Pulmonary artery endothelial cell (primary cell): Measurements from ENCODE around the gene CNTRL. TPM values are rescaled to one million over a fixed set of nuclear protein-coding genes. Genes with fewer than 3 reads are reported as not detected.
A peak's percentile ranks its signal among the peaks of the same experiment; 100 is the strongest.
"Not testable (repeated sequence)": the region's sequence is repeated elsewhere in the genome, so short reads cannot be mapped to it uniquely, and the experiment has no call there.

Source experiments
- DNase-seq: peaks from one replicate; pipeline ENCODE4 v3.0.0-alpha.2; 2011; ENCODE audit warnings: low read depth, low spot score
- total RNA-seq: library from RNA; depleted of rRNA; stranded (reverse); fragments of >200 nt; gene quantifications from 2 replicates; pipeline ENCODE4 v1.2.3, GENCODE V29; 2014

The CNTRL gene
- total RNA-seq, 1 donor from 2014 or later: 8.9 TPM

DNA sequence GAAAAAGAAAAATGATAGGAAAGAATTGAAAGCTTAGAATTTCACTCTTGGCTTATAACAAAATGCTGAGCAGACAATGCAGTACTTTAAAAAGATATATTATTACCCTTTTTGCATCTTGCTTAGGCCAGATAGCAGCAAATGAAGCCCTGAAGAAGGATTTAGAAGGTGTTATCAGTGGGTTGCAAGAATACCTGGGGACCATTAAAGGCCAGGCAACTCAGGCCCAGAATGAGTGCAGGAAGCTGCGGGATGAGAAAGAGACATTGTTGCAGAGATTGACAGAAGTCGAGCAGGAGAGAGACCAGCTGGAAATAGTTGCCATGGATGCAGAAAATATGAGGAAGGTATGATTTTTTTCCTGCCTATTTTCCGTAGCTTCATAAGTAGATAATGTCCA is 50.8 kb downstream of the CNTRL start:
- DNase-seq: no peak

DNA sequence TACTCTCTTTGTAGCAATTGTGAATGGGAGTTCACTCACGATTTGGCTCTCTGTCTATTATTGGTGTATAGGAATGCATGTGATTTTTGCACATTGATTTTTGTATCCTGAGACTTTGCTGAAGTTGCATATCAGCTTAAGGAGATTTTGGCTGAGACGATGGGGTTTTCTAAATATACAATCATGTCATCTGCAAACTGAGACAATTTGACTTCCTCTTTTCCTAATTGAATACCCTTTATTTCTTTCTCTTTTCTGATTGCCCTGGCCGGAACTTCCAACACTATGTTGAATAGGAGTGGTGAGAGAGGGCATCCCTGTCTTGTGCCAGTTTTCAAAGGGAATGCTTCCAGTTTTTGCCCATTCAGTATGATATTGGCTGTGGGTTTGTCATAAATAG is 54.6 kb downstream of the CNTRL start:
- not testable (repeated sequence) for DNase-seq

DNA sequence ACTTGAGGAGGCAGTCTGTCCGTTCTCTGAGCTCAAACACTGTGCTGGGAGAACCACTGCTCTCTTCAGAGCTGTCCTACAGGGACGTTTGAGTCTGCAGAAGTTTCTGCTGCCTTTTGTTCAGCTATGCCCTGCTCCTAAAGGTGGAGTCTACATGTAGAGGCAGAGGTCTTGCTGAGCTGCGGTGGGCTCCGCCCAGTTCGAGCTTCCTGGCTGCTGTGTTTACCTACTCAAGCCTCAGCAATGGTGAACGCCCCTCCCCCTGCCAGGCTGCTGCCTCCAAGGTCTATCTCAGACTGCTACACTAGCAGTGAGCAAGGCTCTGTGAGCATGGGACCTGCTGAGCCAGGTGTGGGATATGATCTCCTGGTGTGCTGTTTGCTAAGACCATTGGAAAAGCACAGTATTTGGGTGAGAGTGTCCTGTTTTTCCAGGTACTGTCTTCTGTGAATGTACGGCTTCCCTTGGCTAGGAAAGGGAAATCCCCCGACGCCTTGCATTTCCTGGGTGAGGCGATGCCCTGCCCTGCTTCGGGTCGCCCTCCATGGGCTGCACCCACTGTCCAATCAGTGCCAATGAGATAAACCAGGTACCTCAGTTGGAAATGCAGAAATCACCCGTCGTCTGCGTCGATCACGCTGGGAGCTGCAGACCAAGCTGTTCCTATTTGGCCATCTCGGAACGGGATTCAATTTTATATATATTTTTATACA is 58.5 kb downstream of the CNTRL start:
- DNase-seq: no peak

DNA sequence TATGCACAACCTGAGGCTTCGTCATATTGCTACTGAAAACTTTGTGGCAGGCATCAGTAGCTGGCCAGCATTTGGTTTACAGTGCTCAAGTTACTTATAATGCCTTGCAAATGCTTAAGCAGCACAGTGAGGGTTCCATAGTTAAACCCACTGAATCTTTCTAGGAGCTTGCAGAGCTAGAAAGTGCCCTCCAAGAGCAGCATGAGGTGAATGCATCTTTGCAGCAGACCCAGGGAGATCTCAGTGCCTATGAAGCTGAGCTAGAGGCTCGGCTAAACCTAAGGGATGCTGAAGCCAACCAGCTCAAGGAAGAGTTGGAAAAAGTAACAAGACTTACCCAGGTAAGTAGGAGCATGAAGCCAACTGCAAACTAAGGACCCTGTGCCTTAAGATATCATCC is 60.9 kb downstream of the CNTRL start:
- DNase-seq: no peak

DNA sequence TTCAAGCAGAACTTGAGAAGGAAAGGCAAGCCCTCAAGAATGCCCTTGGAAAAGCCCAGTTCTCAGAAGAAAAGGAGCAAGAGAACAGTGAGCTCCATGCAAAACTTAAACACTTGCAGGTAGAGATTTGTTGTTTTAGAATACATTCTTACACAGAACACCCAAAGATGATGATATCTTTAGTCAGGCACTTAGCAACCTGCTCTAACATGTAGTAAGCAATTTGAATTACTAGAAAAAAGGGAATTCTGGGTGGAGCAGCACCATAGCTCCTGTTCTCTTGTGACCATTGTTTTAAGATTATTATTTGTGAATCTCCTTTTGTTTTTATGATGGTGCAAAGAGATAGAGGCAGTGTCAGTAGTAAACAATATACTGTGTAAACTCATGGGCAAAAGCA is 63.8 kb downstream of the CNTRL start:
- no peak for DNase-seq

DNA sequence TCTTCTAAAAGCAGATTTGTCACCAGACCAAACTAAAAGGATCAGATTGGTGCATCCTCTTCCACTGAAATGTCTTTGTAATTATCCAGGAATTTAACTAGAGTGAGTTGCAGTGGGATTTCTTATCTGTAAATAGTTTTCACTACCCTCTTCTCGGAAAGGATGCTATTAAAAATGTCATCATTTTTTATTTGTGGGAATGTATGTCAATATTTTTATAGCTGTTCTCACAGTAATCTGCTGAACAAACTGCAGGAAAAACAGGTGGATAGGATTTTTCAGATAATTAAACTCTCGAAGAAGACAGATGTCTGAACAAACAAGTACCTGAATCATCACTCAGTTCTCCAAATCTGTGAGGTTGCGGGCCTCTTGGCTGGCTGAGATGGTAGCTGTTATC is 64.2 kb downstream of the CNTRL start:
- DNase-seq: no peak

DNA sequence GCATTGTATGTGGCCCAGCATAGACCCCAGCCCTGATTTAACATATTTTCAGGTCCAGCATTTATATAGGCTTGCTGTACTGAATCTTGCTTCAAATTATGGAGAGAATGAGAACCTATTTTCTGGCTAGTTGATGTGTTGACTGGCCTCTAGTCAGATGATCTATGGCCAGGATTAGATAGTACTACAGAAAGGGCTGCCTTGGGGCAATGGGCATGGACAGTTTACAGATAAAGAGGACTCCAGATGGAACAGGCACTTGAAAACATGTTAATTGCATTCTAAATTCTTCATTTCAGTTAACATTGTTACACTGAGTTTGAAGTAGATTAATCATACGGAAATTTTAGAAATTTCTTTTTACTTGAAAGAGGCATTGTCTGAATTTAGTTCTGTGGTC is 65.4 kb downstream of the CNTRL start:
- no peak for DNase-seq

DNA sequence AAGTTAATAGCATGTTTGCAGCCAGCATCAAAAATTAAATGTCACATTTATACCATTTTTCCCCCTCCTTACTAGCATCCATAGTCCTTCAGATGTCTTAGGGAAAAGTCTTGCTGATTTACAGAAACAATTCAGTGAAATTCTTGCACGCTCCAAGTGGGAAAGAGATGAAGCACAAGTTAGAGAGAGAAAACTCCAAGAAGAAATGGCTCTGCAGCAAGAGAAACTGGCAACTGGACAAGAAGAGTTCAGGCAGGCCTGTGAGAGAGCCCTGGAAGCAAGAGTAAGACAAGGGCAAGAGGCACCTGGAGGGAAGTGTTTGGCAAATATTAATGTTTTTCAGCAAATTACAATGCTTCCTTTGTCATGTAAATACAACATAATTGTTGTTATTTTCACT is 66.6 kb downstream of the CNTRL start:
- DNase-seq: no peak

DNA sequence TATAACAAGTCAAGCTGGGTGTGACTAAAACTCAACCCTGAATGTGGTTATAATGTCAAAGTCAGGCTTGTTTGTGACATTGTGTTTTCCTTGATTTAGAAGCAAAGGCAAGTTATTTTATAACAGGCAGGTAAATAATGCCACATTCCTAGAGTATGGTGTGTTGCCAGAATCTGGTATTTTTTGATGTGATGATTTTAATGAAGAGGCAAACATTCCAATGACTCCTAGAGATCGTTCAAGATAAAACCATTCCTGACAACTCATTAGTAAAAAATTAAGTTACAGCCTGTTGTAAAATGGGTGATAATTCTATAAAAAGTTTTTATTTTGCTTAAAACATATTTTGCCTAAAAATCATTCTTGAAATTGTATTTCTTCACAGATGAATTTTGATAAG is 67.0 kb downstream of the CNTRL start:
- DNase-seq: no peak

DNA sequence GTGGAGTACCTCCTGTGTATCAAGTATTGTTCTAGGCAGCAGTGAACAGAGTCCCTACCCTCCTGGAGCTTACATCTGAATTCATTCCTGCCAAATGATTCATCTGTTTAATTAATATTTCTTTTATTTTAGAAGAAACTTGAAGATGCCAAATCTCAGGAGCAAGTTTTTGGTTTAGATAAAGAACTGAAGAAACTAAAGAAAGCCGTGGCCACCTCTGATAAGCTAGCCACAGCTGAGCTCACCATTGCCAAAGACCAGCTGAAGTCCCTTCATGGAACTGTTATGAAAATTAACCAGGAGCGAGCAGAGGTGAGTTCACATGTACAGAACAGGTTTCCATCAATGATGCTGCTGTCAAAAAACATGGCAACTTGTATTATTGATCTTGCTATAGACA is 69.0 kb downstream of the CNTRL start:
- no peak for DNase-seq

DNA sequence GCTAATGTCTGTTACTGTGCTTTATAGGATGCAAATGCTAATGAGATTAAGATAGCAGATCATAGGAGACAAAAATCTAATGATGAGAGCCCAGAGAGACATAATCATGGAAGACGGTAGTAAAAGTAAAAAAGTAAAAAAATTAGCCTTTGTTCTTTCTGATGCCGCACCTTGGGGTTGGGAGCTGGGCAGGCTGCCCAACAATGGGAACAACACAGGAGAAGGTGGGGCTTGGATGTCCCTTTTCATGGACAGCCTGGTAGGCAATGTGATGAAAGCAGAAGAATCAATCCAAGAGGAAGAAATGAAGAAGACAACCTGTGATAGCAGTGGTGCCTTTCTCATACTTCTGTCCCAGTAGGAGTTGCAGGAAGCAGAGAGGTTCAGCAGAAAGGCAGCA is 69.7 kb downstream of the CNTRL start:
- DNase-seq: no peak

DNA sequence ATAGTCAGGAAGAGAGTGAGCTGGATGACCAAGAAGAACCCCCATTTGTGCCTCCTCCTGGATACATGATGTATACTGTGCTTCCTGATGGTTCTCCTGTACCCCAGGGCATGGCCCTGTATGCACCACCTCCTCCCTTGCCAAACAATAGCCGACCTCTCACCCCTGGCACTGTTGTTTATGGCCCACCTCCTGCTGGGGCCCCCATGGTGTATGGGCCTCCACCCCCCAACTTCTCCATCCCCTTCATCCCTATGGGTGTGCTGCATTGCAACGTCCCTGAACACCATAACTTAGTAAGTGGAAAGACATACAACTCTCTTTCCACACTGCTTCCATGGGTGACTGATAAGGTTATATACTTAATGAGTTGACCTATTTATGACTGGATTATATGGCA is 75.4 kb downstream of the CNTRL start:
- DNase-seq: no peak

DNA sequence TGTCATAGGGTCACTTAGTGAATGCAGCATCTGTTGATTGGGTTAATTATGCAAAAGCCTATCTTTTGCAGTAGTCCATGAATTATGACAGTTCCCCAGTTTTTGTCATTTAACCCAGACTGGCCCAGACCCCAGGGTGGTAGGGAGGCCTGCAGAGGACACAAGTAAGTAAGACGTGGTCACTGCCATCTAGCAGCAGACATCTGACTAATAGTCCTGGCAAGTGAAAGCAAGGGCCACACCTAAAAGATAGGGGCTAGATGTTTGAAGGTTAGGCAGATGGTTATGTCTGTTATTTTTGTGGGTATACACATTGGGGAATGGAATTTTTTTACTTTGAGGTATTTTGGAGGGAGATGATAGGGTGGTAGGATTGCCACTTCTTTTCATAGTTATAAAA is 78.9 kb downstream of the CNTRL start:
- no peak for DNase-seq

DNA sequence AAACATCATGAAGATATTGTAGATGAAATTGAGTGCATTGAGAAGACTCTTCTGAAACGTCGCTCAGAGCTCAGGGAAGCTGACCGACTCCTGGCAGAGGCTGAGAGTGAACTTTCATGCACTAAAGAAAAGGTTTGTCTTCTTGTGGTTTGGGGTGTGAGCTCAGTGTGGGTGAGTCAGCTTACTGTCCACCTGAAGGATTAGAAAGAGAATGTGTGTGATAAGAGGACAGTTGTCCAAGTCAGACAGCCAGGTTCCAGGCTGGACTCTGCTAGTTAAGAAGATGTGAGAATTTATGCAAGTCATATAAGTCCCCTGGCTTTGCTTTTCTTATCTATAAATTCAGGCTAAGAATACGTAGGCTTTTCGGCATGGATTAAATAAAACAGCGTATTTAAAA is 80.0 kb downstream of the CNTRL start:
- no peak for DNase-seq

DNA sequence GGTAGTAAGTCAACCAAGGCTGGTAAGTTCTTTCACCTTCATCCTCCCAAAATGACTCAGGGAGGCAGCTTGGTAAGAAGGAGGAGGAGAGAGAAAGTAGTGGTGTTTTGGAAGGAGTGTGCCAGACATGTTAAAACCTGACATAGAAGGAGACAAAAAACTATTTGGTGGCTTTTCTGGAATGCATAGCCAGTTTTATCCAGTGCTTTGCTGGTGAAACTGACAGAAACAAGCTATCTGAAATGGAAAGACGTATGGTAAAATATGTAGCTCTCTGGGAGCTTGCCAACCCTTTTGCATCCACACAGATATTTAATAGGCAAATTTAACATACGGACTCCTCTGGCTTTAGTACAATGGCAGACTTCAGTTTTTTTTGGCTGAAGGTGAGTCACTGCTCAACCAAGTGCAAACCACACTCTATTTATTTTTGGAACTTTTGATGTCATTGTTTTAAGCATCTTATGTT is 81.5 kb downstream of the CNTRL start:
- DNase-seq: no peak

DNA sequence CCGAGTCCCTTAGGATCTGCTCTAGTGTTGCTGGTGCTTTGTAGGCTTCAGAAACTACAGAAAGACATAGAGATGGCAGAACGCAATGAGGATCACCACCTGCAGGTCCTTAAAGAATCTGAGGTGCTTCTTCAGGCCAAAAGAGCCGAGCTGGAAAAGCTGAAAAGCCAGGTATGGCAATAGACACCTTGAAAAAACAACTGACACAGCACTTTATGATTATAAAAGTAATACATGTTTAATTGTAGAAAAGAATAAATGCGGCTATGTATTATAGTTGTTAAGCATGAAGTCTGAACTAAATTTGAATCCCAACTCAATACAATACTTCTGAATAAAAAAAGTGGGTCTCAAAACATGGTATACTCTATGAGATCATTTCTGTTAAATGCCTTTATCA is 83.2 kb downstream of the CNTRL start:
- no peak for DNase-seq

DNA sequence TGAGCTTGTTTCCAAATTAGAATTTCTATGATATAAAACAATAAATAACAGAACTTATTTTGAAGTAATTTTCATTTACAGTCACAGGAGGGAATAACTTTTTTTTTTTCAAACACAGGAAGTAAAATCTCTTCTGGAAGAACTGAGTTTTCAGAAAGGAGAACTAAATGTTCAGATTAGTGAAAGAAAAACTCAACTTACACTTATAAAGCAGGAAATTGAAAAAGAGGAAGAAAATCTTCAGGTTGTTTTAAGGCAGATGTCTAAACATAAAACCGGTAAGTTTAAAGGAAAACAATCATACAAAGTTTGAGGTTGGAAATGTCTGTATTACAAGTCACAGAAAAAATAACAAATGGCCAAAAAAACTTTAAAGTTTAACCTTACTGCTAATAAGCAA is 85.3 kb downstream of the CNTRL start:
- no peak for DNase-seq

DNA sequence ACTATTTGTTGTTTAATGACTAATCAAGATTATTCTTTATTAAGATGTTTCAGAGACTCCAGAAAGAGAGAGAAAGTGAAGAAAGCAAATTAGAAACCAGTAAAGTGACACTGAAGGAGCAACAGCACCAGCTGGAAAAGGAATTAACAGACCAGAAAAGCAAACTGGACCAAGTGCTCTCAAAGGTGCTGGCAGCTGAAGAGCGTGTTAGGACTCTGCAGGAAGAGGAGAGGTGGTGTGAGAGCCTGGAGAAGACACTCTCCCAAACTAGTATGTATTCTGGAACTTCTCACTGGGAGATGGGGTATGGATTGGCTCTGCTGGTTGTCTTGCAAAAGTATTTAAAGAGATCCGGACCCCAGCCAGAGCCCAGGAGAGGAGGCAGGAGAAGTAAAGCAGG is 93.3 kb downstream of the CNTRL start:
- DNase-seq: no peak

DNA sequence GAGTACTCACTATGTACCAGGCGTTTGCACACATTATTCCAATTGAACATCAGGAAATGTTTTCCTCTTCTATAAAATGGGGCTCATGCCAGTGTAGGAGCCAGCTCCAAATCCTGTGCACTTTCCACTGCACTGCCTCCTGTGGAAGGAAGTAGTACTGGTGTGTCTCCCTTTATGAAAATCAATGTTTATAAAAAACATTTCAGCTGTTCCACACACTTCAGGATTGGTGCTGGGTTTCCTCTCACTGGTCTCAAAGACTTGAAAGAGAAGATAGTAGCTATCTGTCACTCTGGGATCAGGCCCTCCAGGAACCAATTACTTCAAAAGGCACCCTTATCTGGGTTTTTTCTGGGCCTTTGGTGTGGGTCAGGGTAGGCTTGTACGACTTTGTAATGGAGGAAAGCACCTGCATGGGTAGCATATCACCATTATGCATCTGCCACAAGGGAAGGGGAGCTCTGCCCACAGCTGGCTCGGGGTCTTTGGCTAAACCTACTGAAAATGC is 94.4 kb downstream of the CNTRL start:
- no peak for DNase-seq

DNA sequence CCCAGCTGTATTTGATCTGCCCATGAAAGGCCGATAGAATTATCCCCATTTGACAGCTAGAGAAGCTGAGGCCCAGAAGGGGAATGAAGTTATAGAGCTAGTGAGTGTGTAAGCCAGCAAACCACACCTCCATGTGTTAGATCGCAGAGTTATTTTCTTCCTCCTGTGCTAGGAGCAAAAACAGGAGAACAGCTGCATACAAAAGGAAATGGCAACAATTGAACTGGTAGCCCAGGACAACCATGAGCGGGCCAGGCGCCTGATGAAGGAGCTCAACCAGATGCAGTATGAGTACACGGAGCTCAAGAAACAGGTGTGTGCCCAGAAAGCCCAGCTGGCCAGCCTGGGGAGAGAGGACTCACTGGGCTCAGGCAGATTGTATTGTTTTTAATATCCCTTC is 96.5 kb downstream of the CNTRL start:
- peak; percentile 68 for DNase-seq

DNA sequence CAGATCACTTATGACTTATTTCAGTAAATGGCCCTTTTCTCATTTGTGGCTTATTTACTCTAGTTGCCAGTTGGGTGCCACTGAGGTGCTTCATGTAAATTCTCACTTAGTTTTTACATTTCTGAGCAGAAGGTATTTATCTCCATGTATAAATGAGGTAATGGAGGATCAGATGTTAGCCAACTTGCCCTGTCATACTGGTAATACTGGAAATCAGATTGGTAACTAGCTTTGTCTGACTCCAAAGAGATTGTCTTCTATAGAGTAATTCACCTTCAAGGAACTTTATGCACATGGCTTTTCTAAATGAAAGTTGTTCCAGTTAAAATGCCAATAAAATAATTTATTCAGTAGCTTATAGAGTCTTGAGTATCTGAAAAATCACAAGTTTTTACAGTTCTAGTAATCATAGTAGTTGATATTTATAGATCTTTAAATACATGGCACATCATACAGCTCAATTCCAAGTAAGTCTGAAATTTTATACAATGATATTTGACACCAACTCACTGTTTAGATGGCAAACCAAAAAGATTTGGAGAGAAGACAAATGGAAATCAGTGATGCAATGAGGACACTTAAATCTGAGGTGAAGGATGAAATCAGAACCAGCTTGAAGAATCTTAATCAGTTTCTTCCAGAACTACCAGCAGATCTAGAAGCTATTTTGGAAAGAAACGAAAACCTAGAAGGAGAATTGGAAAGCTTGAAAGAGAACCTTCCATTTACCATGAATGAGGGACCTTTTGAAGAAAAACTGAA is 98.2 kb downstream of the CNTRL start:
- no peak for DNase-seq

DNA sequence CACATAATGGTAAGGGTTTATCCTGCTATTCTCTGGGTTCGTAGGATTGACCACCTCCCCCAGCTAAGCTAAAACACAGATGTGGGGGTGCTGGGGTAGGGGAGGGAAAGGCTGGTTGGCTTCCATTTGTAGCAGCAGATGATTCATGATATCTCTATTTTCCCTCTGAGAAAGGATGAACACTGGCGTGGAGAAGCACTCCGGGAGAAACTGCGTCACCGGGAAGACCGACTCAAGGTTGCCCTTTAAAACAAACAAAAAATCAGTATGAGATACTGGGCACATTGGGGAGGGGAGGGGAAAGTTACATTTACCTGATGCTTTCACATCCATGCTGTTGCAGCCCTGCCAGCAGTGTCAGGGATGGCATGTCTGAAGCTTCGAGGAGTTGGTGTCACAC is 98.7 kb downstream of the CNTRL start:
- no peak for DNase-seq
